HG03095 (cell line): ENCODE results near the gene CIAO2A.

Experiments
- ATAC-seq: cut with Tn5 transposase; IDR thresholded peaks from one replicate; pipeline ENCODE4 v1.9.1; 2021; ENCODE audit warnings: moderate library complexity; ENCODE audit not compliant: unreplicated experiment

The CIAO2A gene

DNA sequence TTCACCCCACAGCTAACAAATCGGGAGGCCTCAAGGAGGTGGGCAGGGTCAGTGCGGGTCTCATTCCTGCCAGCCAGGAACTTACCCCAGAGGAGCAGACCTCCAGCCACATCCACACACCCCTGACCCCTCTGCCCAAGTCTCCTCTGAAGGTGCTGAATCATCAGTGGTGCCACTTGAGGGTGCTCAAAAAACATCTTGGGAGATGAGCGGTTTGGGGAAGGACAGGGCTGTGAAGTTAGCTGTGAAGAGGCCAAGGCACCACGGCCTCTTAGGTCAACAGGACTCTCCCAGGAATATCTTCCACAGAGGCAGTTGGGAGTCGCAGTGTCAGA lies 48.6 kb downstream of the CIAO2A start:
- ATAC-seq = no peak

DNA sequence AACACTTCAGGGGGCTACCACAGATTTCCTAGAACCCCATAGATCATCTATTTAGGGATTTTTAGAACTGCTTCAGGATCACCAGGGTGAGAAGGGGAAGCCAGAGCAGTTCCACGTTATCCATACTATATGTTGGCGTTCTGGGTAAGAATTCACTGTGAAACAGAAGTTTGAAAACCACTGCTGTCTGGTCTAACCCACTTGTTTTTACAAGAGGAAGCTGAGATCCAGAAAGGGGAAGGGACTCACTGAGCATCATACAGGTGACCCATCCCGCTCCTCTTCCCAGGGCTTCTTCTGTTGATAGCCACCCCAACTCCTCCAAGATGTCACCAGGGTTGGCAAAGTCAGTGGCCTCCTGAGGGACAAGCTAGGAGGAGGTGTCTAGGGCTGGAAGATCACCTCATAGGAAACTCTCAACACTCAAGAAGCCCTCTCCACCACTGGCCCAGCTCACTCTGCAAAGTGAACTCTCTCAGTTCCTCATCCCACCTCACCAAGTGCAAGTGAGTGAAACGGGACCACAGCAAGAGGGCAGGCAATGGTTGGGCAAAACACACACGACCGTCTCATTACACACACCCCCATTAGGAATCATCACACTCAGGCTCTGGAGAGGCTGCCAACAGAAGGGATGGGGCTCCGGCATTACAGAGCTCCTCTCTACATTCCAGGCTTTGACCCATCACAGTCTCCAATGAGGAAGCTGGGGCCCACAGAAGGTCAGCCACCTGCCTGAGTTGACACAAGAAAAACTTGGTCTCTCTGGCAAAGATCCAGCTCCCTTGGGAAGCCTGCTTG lies 49.1 kb downstream of the CIAO2A start:
- ATAC-seq = peak; percentile 52

DNA sequence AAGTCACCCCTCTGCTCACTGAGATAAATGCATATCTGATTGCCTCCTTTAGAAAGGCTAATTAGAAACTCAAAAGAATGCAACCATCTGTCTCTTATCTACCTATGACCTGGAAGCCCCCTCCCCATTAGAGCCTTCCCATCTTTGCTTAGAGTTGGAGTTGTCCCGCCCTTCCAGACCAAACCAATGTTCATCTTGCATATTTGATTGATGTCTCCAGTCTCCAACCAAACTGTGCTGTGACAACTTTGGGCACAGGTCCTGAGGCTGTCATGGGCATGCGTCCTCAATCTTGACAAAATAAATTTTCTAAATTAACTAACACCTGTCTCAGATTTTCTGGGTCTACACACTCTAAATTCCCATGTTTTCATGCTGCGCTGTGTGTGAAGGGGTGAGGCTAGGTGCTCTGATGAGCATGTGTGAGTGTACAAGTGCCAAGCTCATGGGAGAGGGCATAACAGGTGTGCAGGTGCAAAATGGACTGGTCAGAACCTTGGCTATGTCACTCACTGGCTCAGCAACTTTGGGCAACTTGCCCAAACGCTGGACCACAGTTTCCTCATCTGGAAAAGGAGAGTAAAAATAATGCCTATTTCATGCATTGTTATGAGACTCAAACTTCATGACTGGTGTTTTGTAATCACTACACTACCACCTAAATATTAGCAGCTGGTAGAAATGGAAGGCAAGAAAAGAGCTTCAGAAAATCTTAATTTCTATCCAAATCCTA lies 54.6 kb downstream of the CIAO2A start:
- no peak for ATAC-seq

DNA sequence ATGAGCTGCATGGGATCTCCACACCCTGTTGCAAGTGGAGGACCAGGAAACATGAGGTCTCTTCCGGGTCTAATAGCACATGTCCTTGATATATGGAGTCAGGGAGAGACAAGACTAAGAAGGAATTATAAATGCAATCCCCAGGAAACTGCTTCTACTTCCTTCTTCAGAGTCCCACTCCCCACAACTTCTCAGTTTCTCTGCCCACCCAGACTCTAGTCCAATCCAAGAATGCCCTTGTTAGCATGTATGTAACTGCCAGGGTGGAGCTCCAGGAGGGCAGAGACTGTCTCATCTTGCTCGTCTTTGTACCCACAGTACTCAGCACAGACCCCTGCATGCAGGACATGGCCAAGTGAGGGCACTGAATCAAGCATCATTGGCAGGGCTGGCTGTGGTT lies 55.7 kb downstream of the CIAO2A start:
- ATAC-seq = no peak

DNA sequence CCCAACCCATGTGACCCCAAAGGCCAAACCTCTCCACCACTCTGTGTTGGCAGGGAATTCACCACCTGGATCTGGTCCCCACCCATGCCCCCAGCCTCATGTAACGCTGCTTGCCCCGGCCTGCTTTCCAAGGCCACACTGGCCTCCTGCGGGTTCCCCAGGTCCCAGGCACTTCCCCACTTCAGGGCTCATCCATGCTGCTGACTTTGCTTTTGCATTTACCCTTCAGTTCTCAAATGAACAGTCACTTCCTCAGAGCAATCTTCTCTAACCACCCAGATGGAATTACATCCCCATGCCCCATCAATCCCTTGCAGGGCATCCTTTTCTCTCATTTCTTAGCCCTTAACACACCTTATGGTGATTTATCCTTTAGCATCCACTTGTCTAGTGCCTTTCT lies 56.5 kb downstream of the CIAO2A start:
- no peak for ATAC-seq

DNA sequence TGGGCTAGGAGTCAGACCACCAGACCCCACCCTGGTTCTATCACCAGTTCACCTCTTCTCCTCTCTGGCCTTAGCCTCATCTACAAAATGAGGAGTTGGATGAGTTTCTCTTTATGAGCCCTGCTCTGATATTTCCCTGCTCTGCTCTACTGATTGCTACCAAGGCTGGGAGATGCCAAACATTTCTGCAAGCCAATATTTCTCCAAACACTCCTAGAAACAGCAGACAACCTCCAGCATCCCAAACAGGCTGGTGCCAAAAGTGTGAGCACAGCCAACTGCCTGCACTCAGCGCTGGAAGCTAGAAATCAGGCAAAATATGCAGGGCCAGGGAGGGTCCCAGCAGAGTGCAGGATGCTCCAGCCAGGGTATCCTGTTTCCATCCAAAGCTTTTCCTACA lies 58.1 kb downstream of the CIAO2A start:
- ATAC-seq = no peak

DNA sequence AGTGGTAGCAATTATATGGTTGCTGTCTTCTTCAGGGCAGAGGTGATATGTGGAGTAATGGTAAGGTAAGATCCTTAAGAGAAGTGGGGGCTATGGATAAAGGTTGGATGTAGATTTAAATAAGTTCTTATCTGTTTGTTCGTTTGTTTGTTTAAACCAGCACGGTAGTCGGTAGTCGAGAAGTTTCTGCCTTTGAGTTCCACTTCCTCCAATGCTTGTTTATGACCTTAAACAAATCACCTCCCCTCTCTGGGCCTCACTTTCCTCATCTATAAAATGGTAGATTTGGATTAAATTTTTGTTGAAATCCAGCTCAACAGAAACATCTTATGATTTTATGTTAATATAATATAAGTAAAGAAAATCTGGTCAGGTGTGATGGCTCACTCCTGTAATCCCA lies 59.1 kb downstream of the CIAO2A start:
- no peak for ATAC-seq

DNA sequence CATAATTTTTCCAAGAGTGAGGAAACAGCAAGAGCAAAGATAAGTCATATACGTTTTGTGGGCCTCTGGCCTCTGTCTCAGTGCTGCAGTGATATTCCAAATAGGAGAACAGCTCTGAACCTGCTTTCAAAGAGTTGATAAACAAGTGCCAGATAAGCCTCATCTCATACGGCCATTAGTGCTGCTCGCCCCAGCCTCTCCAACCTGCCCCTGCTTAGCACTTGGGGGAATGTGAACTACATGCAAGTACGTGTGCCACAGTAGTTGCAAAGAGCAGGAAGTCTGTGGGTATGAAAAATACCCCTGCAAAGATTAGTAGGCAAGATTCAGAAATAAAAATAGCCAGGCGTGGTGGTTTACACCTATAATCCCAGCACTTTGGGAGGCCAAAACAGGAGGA lies 61.3 kb downstream of the CIAO2A start:
- ATAC-seq = no peak

DNA sequence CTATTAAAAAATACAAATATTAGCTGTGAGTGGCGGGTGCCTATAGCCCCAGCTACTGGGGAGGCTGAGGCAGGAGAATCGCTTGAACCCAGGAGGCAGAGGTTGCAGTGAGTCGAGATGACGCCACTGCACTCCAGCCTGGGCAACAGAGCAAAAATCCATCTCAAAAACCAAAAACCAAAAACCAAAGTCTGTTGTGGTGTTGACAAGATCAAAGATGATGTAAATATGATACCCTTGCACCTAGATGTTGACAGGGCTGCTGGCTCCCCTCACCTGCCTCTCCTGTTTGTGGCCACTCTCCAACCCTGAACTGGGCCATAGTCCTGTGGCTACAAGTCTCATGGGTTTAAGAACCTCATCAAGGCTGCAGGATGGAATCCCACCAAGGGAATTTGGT lies 63.5 kb downstream of the CIAO2A start:
- ATAC-seq = no peak

DNA sequence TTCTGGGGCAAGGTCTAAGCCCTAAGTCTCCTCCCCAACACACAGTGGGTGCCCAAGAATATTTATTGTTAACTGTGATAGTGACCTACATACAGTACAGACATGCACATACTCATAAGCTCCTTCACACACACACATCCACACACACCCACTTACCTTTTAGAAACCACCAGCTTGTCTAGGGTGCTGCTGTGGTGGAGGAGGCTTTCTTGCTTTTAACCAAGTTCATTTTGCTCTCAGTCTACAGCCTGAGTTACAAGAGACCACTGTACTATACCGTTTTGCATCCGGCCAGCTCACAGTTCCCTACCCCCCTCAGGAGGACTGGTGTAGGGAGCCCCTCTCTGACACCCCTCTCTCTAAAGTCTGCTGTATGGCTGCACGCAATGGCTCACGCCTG lies 64.0 kb downstream of the CIAO2A start:
- no peak for ATAC-seq

DNA sequence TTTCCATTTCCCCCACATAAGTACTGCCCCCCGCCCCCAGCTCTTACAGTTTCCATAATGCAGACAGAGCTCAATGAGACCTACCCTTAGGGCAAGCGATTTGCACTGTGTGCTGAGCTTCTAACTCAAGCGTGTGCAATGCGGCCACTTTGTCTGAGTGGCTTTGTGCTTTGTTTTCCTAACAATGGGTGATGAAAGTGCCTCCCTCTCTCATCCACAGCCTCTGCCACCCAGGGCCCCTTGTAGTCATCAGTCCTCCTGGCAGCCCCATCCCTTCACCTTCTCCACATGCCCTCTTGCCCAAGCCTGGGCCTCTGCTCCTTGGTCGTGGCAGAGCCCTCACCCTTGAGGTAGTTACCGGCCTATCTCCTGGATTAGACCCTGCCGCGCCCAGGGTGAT lies 64.5 kb downstream of the CIAO2A start:
- ATAC-seq = no peak

DNA sequence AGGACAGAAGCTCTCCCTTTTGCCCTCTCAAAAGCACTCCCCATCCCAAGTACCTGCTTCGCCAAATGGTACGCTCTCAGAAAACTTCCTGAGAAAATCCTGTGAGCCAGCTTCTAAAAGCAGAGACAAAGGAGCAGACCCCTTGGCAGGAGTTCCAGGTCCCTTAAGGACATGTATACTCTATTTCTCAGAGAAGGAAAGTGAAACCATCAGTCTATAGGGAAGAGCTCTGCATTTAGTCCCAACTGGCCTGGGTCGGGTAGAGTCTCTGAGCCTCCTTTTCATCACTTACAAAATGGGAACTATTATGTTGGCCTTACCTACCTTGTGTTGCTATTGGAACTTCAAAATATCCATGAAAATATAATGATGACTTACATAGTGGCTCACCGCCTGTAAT lies 67.0 kb downstream of the CIAO2A start:
- ATAC-seq = no peak

DNA sequence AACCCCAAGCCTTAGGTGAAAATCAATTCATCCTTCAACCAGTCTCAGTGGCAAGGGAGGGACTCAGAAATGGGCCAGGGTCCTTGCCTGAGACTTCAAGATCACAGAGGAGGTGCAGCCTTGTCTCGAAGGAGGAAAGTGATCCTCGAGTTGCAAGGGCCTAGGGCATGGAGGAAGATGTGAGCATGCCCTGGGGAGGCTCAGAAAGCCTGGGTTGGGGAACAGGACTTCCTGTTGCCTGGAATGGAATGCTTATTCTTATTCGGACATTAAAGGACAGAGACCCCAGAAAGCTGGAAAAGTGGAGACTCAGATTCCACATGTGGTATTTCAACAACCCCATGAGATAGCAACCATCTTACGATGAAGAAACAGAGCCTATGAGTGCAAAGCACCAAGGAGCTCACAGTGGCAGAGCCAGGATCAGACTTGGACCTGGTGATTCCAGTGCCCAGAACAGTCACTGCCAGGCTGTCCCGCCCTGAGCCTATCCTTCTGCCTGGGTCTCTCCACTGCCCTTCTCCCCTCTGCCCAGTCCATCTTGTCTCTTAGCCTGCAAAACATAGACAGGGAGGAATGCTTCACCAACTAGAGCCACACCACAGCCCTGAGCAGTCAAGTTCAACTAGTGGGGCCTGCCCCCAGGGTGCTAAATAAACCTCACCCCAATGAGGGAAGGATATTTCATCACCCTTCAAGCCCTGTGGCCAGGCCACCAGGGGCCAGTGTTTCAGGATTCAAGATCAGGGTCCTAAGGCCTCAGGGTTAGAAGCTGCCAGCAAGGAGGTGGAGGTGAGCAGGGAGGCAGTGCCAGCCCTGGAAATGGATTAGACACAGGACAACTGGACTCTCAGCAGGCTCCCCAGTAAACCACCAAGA lies 69.2 kb downstream of the CIAO2A start:
- ATAC-seq = no peak

DNA sequence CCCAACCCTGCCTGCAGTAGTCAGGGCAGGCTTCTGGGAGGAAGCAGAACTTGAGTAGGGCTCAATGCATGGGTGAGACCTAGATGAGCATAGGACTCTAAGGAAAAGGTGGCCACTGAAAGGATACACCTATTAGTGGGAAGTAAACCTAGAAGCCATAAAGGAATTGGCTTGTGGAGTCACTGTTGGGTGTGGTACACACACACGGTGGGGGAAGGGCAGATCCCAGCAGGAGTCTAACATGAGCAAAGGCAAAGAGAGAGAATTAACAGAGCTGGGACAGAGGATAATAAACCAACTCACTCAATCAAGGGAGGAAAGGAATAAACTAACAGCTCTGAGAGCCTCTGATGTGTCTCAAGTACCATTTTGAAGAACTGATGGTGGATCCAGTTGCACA lies 70.4 kb downstream of the CIAO2A start:
- ATAC-seq = no peak

DNA sequence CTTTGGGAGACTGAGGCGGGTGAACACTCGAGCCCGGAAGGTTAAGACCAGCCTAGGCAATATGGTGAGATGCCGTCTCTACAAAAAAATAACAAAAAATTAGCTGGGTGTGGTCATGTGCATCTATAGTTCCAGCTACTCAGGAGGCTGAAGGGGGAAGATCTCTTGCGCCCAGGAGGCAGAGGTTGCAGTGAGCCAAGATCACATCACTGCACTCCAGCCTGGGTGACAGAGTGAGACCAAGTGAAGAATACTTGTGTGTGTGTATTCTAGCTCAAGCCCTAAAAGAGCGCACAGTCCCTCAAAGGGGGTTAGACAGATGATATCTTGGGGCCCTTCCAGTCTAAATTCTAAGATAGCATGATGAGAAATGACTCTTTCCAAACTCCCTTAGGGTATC lies 71.1 kb downstream of the CIAO2A start:
- ATAC-seq = no peak
